D721Med (cell line): ENCODE measurements around the gene CDH5.

Experiments used
- DNase-seq: peaks from one replicate; pipeline ENCODE4 v3.0.0; 2011; ENCODE audit warnings: low spot score; ENCODE audit not compliant: insufficient read length
- FAIRE-seq: peaks from 2 replicates; lab custom pipeline; 2011; peaks lifted over from hg19 to GRCh38; lab: Jason Lieb, UNC
- TF ChIP-seq, protein P1 (sequence below): IDR thresholded peaks from 2 replicates; pipeline ENCODE4 v1.5.1; 2012; ENCODE audit warnings: mild to moderate bottlenecking, control low read depth; ENCODE audit not compliant: insufficient read depth; ENCODE audit errors: missing control alignments

The CDH5 gene

DNA sequence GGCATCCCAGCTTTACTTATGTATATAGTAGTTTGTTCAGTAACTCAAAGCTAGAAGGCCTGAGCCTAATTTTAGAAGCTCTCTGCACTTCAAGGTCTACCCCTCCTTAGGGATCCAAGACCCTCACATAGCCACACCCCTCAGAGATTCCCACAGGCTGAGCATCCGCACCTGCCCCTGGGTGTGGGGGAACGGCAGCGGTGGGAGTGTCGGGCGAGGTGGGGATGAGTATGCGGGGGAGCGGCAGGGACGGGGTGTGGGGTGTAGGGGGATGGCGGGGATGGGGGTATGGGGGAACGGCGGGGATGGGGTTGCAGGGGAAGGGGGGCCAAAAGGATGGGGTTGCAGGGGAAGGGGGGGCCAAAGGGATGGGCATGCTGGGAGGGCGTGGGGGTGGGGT lies 35.7 kb downstream of the CDH5 start:
- TF ChIP-seq, protein P1, sequence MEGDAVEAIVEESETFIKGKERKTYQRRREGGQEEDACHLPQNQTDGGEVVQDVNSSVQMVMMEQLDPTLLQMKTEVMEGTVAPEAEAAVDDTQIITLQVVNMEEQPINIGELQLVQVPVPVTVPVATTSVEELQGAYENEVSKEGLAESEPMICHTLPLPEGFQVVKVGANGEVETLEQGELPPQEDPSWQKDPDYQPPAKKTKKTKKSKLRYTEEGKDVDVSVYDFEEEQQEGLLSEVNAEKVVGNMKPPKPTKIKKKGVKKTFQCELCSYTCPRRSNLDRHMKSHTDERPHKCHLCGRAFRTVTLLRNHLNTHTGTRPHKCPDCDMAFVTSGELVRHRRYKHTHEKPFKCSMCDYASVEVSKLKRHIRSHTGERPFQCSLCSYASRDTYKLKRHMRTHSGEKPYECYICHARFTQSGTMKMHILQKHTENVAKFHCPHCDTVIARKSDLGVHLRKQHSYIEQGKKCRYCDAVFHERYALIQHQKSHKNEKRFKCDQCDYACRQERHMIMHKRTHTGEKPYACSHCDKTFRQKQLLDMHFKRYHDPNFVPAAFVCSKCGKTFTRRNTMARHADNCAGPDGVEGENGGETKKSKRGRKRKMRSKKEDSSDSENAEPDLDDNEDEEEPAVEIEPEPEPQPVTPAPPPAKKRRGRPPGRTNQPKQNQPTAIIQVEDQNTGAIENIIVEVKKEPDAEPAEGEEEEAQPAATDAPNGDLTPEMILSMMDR: no peak
- no peak for DNase-seq
- no peak for FAIRE-seq

DNA sequence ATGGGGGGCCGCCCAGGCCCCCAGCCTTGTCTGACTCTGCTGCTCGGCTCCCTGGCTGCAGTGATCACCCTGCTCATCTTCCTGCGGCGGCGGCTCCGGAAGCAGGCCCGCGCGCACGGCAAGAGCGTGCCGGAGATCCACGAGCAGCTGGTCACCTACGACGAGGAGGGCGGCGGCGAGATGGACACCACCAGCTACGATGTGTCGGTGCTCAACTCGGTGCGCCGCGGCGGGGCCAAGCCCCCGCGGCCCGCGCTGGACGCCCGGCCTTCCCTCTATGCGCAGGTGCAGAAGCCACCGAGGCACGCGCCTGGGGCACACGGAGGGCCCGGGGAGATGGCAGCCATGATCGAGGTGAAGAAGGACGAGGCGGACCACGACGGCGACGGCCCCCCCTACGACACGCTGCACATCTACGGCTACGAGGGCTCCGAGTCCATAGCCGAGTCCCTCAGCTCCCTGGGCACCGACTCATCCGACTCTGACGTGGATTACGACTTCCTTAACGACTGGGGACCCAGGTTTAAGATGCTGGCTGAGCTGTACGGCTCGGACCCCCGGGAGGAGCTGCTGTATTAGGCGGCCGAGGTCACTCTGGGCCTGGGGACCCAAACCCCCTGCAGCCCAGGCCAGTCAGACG lies 36.2 kb downstream of the CDH5 start:
- DNase-seq (no peak), FAIRE-seq (no peak)
- TF ChIP-seq, protein P1: no peak

DNA sequence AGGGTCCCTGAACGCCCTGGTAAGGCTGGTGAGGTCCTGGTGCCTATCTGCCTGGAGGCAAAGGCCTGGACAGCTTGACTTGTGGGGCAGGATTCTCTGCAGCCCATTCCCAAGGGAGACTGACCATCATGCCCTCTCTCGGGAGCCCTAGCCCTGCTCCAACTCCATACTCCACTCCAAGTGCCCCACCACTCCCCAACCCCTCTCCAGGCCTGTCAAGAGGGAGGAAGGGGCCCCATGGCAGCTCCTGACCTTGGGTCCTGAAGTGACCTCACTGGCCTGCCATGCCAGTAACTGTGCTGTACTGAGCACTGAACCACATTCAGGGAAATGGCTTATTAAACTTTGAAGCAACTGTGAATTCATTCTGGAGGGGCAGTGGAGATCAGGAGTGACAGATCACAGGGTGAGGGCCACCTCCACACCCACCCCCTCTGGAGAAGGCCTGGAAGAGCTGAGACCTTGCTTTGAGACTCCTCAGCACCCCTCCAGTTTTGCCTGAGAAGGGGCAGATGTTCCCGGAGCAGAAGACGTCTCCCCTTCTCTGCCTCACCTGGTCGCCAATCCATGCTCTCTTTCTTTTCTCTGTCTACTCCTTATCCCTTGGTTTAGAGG lies 37.1 kb downstream of the CDH5 start:
- no peak for FAIRE-seq
- TF ChIP-seq, protein P1: no peak

DNA sequence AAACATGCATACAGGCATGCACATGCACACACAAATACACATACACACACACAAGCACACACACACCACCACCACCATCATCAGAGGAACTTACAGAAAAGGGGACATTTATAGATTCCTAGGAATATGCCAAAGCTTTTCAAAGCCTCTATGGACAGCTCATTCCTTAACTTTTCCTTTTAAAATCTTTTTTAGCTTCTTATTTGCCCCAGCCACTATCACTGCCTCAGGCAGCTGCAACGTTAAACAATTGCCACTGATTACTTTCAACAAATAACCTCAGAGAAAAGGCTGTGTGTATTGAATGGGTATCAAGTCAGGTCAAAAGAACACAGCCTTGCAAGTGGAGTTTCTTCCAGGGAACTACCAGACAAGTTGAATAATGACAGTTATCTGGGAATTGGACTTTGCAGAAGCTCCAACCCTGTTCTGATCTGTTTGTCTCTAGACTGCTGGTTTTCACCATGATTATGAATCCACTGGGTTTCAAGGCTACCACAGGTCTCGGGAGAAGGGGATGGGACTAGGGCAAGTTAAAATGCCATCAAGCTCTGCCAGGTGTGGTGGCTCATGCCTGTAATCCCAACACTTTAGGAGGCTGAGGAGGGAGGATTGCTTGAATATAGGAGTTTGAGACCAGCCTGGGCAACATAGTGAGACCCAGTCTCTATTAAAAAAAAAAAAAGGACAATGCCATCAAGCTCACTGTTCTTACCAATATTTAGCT lies 38.7 kb downstream of the CDH5 start:
- FAIRE-seq (no peak), DNase-seq (no peak)
- TF ChIP-seq, protein P1: no peak

More for the DNA sequence above, 37.1 kb downstream of the CDH5 start:
- no peak for DNase-seq

DNA sequence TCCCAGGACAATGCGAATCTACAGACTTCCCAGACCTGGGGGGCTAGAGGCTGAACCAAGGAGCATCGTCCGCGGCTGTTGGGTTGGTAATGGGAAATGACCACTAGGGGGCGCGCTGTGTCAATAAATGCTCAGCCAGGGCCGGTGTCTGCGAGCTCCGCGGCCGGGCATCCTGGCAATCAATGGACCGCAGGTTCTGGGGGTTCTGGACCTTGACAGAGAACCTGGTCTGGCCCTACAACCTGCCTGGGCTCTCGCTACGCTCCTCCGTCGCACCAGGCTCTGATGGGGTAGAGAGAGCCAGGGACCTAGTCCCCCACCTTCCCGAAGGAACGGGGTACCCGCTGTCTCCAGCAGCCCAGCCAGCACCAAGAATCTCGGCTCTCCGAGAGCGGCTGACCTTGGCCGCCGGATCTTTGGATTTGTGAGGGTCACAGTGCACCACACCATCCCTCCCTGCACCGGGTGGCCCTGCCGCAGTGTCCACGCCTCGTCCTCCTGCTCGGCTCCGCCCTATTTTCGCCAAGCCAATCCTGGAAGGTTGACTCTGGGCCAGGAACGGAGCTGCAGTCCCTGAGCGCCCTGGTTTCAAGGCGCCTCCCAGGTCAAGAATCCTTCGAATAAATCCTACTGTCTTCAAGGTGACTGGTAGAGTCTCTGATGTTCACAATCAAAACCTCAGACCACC lies 40.2 kb downstream of the CDH5 start:
- FAIRE-seq (no peak), DNase-seq (peak; percentile 51)
- TF ChIP-seq, protein P1: peak; percentile 79

DNA sequence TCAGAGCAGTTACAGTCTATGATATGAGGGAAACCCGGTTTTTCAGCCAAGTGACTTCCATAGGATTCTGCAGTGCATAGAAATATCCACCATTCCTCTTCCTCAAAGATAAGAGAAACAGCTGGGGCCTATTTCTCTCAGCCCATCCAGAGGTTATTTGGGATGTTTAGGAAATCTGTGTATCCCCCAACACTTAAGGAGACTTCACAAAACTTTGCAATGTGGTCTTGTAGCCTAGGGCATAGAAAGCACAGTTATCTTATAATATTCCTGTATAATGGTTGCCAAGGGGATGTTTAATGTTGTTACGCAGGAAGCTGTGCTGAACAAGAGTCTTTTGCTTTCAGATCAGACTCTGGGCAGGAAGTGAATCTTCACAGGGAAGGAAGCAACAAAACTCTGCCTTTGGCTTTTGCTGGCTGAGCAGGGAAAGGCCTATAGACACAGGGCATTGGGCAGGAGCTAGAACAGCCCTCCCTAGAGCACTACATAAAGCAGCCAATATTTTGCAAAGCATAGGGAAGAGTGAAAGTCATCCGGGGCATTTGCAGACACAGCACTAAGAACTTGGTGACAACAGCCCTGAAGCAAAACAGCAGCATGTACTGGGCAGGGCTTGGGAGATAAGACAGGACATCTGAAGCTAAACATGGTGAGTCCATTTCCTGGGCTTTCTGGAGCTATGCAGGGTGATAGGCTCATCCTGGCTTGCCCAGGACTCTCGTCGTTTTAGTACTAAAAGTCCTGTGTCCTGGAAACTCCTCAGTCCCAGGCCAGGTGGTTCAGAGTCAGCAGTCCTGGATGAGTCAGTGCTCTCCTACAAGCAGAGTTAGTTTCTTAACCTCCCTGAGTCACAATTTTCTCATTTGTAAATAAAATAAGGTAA lies 41.9 kb downstream of the CDH5 start:
- DNase-seq (no peak), FAIRE-seq (no peak)
- TF ChIP-seq, protein P1: no peak
